HFFc6 (cell line): ENCODE results near the gene RPS19BP1. TPM values are rescaled to one million over a fixed set of nuclear protein-coding genes. Genes with fewer than 3 reads are reported as not detected.

ENCODE experiments used
- DNase-seq: peaks from one replicate; pipeline ENCODE4 v3.0.0-alpha.2; 2018
- H3K27ac Mint-ChIP-seq: 2 replicates; pipeline ENCODE4 v1.8.0; 2020; ENCODE audit warnings: mild to moderate bottlenecking, mixed read lengths
- H3K27me3 Mint-ChIP-seq: 2 replicates; pipeline ENCODE4 v1.8.0; 2021; ENCODE audit warnings: mild to moderate bottlenecking, moderate library complexity, mixed read lengths; ENCODE audit not compliant: insufficient read depth
- H3K36me3 Mint-ChIP-seq: 2 replicates; pipeline ENCODE4 v1.8.0; 2021; ENCODE audit warnings: low read depth, mixed read lengths
- H3K4me1 Mint-ChIP-seq: 2 replicates; pipeline ENCODE4 v1.8.0; 2020; ENCODE audit warnings: low read depth, mixed read lengths
- H3K4me3 Mint-ChIP-seq: 2 replicates; pipeline ENCODE4 v1.8.0; 2020; ENCODE audit warnings: mild to moderate bottlenecking, moderate library complexity, mixed read lengths
- H3K9me3 Mint-ChIP-seq: 2 replicates; pipeline ENCODE4 v1.8.0; 2020; ENCODE audit warnings: mild to moderate bottlenecking, mixed read lengths
- total RNA-seq, 6 experiments: library from RNA; stranded (reverse); fragmentation: NEBNext Ultra II Directional; extraction: Animal tissue kit (Norgen Biotek cat#: 25700); gene quantifications; 2 replicates in 1 of 6; 3 replicates in 5 of 6; pipeline ENCODE4 v1.2.3, GENCODE V29; 2021
- TF ChIP-seq, protein P1 (sequence below): fragments of 200-600 bp; sonication (generic); IDR thresholded peaks from 2 replicates; pipeline ENCODE4 v1.5.0; 2021; ENCODE audit warnings: antibody characterized with exemption, mild to moderate bottlenecking

RPS19BP1 gene
- total RNA-seq, 6 experiments from 2014 or later, result 60.5 to 85.5 (median 75.9) TPM

DNA sequence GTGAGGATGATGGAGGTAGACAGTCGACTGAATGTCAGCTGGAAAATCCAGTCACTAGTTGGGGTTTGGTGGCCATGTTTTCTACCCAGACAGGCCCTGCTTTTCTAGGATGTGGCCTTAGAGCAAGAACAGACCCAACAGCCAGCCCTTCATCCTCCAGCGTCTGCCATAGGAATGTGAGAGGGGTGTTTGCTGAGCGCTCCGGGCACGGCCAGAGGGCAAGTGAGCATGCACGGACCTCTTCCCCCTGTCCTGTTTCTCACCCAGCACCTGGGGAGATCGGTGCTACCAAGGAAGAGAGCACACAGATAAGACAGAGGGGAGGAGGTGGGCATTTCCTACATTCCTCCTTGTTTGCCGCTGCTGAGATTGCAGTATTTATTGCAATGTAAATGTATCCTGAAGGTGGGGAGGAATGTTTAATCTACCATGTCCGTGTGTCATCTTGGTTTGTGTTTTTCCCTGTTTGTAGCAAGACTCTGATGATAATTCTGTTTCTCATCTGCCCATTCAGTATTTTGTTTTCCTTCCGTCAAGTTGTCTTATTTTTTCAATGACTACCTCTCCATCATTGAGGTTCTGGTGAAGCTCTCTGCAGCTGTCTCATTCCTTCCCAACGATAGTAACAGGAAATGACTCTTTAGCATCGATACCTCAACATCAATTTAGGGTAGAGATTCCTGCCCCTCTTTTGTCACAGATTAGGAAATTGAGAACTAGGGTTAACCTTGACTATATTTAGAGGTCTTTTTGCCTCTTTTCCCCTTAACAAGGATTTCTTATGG is 17.1 kb downstream of the RPS19BP1 start:
- no peak overlapping the region for H3K27ac Mint-ChIP-seq
- TF ChIP-seq, protein P1, sequence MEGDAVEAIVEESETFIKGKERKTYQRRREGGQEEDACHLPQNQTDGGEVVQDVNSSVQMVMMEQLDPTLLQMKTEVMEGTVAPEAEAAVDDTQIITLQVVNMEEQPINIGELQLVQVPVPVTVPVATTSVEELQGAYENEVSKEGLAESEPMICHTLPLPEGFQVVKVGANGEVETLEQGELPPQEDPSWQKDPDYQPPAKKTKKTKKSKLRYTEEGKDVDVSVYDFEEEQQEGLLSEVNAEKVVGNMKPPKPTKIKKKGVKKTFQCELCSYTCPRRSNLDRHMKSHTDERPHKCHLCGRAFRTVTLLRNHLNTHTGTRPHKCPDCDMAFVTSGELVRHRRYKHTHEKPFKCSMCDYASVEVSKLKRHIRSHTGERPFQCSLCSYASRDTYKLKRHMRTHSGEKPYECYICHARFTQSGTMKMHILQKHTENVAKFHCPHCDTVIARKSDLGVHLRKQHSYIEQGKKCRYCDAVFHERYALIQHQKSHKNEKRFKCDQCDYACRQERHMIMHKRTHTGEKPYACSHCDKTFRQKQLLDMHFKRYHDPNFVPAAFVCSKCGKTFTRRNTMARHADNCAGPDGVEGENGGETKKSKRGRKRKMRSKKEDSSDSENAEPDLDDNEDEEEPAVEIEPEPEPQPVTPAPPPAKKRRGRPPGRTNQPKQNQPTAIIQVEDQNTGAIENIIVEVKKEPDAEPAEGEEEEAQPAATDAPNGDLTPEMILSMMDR, result no peak
- no peak for DNase-seq
- H3K4me3 Mint-ChIP-seq, result no peak overlapping the region
- peaks cover 25% of the 10 kb centered on the region for H3K36me3 Mint-ChIP-seq
- peaks cover 7% of the 10 kb centered on the region for H3K27me3 Mint-ChIP-seq
- H3K4me1 Mint-ChIP-seq, result peaks cover 38% of the 10 kb centered on the region
- H3K9me3 Mint-ChIP-seq, result peaks cover 5% of the 10 kb centered on the region

DNA sequence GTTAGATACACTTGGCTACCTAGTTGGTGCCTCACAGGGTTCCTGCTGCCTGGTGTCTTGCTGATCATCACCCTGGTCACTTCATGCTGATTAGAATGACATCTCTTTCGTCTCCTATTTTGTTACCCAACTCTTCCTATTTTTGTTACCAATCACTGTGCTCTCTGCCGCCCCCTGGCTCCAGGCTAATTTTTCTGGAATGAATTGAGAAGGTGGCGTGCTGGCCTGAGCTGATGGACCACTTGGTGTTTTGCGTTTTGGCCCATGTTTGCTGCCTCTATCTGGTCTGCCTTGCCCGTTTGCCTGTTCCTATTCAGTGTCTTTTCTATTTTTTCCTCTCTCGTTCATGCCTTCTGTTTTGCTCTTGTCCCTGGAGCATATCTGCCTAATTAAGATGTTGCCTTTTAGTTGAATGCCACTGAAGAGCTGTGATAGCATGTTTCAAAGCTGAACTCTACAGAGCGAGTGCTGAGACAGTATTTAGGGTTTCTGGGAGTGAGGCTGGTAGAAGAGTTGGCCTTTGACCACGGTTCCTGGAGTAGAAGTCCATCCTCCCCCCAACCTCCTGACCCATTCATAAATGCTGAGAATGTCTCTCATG is 18.1 kb downstream of the RPS19BP1 start:
- Mint-ChIP-seq H3K4me3 (no peak overlapping the region), H3K9me3 (no peaks in the 10 kb centered on the region), H3K36me3 (peaks cover 25% of the 10 kb centered on the region), H3K4me1 (peaks cover 38% of the 10 kb centered on the region), H3K27ac (no peak overlapping the region; the same call in 1 of the 2 replicates), H3K27me3 (peaks cover 2% of the 10 kb centered on the region; the same call in 1 of the 2 replicates)
- TF ChIP-seq, protein P1, result peak; percentile 78
- DNase-seq, result no peak

DNA sequence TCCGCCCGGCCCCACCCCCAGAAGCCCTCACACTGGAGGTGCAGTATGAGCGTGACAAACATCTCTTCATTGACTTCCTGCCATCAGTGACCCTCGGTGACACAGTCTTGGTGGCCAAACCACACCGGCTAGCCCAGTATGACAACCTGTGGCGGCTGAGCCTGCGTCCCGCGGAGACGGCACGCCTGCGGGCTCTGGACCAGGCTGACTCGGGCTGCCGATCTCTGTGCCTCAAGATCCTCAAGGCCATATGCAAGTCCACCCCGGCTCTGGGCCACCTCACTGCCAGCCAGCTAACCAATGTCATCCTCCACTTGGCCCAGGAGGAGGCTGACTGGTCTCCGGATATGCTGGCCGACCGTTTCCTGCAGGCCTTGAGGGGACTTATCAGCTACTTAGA is 18.8 kb downstream of the RPS19BP1 start:
- Mint-ChIP-seq H3K27me3 (peaks cover 2% of the 10 kb centered on the region; the same call in 1 of the 2 replicates), H3K4me1 (peaks cover 33% of the 10 kb centered on the region), H3K4me3 (no peak overlapping the region), H3K36me3 (peaks cover 29% of the 10 kb centered on the region), H3K9me3 (no peaks in the 10 kb centered on the region), H3K27ac (no peak overlapping the region)
- TF ChIP-seq, protein P1, result no peak
- no peak for DNase-seq

DNA sequence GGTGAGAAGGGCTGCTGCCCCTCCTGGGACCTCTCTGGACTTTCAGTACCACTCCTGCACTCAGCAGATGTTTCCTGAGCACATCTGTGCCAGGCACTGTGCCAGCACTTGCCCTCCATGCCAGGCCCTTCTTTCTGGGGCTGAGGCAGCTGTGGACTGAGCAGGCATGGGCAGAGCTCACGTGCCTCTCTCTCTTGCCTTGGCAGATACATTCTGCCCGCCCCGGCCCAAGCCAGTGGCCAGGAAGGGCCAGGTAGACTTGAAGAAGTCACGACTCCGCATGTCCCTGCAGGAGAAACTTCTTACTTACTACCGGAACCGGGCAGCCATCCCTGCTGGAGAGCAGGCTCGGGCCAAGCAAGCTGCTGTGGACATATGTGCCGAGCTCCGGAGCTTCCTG is 20.5 kb downstream of the RPS19BP1 start:
- peaks cover 29% of the 10 kb centered on the region for H3K36me3 Mint-ChIP-seq
- DNase-seq, result no peak
- no peak overlapping the region for H3K4me3 Mint-ChIP-seq
- H3K27ac Mint-ChIP-seq, result no peak overlapping the region
- peaks cover 16% of the 10 kb centered on the region for H3K4me1 Mint-ChIP-seq
- no peaks in the 10 kb centered on the region; the same call in 1 of the 2 replicates for H3K27me3 Mint-ChIP-seq
- no peaks in the 10 kb centered on the region for H3K9me3 Mint-ChIP-seq
- TF ChIP-seq, protein P1, result no peak

DNA sequence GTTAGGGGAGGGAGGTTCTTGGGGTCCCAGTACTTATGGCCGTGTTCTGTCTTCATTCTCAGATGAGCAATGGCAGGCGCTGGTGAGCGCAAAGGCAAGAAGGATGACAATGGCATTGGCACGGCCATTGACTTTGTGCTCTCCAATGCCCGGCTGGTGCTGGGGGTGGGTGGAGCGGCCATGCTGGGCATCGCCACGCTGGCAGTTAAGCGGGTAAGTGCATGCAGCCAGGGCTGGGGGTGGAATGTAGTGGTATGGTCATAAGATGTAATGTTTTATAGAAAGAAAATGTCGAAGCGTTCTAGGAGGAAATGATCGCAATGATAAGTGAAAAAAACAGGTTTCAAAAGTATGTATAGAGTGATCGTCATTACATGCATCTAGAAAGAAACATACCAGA is 21.3 kb downstream of the RPS19BP1 start:
- Mint-ChIP-seq H3K4me1 (peaks cover 16% of the 10 kb centered on the region), H3K4me3 (no peak overlapping the region), H3K36me3 (peaks cover 33% of the 10 kb centered on the region), H3K9me3 (no peaks in the 10 kb centered on the region), H3K27ac (no peak overlapping the region), H3K27me3 (no peaks in the 10 kb centered on the region; the same call in 1 of the 2 replicates)
- no peak for DNase-seq
- TF ChIP-seq, protein P1, result no peak
